ENCODE measurements around the gene PLCB1.

PLCB1 gene

DNA sequence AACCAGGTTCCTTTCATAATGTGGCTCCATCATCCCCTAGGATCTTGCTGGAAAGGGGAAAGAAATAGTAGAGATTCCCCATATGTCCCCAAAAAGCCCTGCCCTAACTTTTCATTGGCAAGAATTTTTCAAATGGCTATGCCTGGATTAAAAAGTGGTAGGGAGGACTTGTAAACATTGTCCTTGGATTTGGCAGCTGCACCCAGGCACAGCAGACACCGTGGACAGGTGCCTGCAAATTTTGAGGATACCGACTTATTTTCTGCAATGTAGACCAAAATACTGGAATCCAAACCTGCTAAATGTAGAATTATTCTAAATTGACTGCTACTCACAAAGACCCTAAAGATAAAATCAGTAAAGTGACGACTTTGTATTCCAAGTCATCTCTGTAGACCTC lies 733.6 kb downstream of the PLCB1 start:
- no peak for FAIRE-seq
- DNase-seq (ENCODE audit: low spot score) = no peak

DNA sequence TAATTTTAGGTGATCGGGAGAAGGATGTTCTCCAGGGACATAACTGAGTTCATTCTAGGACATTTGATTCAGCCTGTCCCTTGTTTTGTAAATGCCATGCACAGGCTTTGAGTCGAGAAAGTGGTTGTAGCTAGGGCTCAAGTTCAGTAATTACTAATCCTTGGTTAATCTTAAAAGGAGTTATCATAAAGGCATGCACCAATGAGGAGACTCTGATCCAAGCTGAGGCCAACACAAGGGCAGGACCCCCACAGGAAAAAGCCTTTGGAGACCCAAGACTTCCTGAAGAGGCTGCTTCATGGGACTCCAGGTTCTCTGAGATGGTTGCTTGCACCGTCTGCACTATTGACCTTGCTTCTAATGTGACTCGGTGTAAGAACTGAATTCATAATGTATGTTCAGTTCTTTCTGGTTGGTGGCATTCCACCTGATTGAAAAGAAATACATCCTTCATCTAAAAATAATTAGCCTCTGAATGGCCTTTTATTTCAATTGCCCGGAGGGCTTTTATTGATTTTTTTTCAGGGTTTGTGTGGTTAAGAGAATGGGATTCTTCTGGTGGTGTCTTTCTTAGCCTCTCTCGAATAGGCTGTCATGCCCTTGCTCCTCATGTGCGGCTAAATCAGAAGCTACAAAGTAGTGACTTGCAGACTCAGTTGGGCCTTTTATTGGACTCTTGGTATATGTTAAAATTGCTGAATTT lies 735.1 kb downstream of the PLCB1 start:
- DNase-seq (ENCODE audit: low spot score) (no peak), FAIRE-seq (no peak)

DNA sequence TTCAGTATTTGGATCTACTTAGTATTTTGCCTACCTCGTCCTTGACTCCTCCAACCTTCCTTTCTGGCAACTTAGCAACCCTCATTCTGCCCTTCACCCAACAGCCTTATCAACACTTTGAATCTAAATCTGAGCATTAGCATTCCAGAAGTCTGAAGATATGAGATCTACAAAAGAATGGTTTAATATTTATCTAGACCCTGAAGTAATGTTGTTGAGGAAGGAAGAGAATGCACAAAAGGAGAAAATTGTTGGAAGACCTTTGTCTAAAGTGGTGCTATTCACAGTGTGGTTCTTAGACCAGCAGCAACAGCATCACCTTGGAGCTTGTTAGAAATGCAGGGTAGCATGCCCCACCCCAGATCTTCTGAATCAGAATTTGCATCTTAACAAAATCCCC lies 738.6 kb downstream of the PLCB1 start:
- peak; percentile 63 for DNase-seq (ENCODE audit: low spot score)
- peak; percentile 71 for FAIRE-seq

DNA sequence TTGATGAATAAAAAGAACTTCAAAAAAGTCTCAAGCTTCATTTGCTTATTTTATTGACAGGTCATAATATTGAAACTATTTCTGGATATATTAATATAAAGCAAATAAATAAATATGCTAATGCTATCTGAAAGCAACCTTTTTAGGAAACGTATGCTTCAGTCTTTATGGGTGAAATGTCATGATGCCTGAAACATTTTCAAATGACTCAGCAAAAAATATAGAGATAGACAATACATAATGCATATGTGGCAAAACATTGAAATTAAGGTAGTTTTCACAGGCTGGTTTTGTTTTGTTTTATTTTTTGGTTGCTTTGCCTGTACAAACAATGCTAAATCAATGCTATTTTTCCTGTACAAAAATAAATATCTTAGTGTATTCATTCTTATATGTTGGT lies 742.4 kb downstream of the PLCB1 start:
- DNase-seq (ENCODE audit: low spot score) (no peak), FAIRE-seq (no peak)

DNA sequence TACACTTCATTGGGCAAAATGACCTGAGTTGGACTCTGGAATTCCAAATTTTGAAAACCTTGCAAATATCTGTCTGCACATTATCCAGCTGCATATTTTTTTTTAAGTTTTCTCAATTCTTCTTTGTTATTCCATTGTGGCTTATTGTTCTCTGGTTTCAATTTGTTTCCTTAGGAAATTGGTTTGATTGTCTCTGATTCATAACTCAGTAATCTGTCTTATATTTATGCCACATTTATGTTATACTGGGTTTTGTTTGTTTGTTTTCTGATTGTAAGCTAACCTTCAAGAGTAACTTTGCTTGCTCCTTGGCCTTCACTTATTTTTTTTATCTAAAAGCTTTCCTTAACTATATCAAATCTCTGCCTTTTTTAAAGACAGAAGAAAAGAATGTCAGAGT lies 743.5 kb downstream of the PLCB1 start:
- DNase-seq (ENCODE audit: low spot score) (no peak), FAIRE-seq (no peak)

DNA sequence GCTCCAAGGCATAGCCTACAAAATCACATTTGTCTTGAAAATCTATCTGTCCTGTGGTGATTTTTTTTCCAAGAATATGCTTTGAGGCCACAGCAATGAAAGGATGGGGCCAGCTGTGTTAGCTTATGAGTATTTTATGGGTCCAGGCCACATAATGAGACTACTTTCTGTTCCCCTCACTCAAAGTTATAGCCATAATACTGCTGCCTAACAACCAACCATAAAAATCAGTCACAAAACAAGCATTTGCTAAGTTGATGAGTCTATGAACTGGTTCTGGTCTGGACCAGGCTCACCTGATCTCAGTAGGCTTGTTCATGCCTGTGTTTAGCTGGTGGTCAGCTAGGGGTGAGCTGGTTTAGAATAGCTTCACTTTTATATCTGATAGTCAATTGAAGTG lies 744.3 kb downstream of the PLCB1 start:
- FAIRE-seq = no peak
- no peak for DNase-seq (ENCODE audit: low spot score)

DNA sequence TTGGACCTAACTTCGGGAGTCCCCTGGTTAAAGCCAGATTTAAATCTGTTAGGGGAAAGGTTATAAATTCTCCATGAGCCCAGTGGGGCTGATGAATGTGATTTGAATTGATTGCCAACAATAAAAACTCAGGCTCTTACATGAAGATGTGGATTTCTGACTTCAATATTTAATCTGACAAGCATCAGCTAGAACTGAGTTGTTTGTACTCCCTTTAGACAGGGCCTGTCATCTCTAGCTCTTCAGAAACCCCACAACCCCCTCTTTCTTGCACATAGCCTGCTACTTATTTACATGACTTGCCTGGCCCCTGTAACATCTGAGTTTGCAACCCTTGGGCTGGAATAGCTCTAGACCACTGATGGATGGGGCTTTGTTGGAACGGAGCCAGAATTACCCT lies 745.2 kb downstream of the PLCB1 start:
- FAIRE-seq (no peak), DNase-seq (ENCODE audit: low spot score) (no peak)

DNA sequence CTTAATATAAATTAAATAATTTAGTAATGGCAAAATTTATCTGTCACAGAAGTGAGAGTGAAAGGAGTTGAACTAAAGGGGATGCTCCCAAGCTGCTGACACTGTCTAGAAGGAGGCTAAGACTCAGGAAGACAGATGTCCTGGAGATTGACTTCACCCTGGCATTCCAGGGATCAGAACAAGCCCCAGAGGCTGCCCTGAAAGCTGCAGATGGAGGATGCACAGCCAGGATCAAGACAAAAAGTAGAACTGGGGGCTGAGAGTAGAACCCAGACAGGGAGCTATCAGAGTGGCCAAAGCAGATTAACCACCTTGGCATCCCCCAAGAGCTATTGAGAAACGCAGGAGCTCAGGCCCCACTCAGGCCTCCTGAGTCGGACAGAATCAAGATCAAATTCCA lies 747.6 kb downstream of the PLCB1 start:
- FAIRE-seq = no peak
- DNase-seq (ENCODE audit: low spot score) = no peak

DNA sequence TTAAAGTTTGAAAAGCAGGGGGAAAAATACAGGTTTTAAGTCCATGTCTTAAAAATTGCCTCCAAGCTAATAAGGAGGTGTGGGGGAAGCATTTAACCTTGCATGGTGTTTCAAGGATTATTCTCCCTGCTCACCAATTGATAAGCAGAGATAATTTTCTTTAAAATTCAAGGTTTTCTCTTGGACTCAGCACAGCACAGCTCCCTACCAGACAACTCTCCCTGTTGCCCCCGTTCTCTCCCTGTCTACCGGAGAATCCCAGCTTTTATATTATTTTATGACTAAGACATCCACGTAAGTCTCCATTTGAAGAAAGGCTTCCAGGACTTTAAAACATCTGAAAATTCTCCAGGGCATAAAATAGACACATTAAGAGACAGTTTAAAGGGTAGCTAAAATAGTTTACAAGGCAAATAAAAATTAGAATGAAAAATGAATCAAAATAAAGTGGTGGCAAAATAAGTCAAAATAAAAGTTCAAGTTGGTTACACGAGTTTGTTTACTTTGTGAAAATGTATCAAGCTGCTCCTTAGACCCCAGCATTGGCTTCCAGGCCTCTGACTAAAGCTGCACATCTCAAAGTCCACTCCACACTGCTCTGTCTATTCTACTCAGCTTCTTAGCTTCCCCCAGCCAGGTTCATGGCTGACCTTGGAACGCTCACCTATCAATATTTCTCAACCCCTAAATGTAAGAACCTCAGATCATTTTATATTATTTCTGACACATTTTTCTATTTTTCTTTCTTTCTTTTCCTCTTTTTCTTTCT lies 748.2 kb downstream of the PLCB1 start:
- DNase-seq (ENCODE audit: low spot score) = no peak
- no peak for FAIRE-seq

DNA sequence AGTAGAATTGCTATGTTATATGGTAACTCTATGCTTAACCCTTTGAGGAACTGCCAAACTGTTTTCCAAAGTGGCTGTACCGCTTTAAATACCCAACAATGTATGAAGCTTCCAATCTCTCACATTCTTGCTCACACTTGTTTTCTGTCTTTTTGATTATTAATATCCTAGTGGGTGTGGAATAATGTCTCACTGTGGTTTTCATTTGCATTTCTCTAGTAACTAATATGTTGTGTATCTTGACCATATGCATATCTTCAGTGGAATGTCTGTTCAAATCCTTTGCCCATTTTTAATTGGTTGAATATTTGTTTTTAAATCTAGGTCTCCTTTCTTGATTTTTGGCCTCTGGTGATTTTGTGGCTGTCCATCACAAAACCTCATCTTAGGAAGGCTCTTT lies 759.0 kb downstream of the PLCB1 start:
- DNase-seq (ENCODE audit: low spot score) (no peak), FAIRE-seq (no peak)

DNA sequence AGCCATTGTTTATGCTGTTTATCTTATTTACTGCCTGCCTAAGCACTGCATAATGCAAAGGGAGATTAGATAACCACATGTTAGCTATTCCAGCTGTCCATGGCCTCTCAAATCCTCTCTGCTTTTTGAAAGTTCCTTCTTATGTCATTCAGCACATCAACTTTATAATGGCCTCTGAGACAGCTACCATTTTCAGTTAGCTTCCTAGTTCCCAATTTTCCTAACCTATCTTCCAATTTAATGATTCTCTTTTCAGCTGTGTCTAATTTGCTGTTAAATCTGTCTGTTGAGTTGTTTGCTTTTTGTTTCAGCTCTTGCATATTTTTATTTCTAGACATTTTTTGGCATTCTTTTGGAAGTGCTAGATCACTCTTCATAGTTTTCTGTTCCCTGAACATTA lies 763.4 kb downstream of the PLCB1 start:
- DNase-seq (ENCODE audit: low spot score) (no peak), FAIRE-seq (no peak)

DNA sequence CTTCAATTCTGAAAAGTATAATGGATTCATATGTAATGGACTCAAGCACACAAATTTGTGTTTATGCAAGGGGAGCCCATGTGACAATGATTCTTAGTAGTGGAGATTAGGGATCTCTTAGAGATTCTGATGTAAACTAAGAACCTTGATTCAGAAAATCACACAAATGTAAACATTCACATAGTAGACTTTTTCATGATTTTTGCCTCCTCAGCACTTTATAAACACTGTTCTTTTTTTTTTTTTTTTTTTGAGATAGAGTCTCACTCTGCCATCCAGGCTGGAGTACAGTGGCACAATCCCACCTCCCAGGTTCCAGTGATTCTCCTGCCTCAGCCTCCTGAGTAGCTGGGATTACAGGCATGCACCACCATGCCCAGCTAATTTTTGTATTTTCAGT lies 766.8 kb downstream of the PLCB1 start:
- FAIRE-seq = no peak
- no peak for DNase-seq (ENCODE audit: low spot score)

DNA sequence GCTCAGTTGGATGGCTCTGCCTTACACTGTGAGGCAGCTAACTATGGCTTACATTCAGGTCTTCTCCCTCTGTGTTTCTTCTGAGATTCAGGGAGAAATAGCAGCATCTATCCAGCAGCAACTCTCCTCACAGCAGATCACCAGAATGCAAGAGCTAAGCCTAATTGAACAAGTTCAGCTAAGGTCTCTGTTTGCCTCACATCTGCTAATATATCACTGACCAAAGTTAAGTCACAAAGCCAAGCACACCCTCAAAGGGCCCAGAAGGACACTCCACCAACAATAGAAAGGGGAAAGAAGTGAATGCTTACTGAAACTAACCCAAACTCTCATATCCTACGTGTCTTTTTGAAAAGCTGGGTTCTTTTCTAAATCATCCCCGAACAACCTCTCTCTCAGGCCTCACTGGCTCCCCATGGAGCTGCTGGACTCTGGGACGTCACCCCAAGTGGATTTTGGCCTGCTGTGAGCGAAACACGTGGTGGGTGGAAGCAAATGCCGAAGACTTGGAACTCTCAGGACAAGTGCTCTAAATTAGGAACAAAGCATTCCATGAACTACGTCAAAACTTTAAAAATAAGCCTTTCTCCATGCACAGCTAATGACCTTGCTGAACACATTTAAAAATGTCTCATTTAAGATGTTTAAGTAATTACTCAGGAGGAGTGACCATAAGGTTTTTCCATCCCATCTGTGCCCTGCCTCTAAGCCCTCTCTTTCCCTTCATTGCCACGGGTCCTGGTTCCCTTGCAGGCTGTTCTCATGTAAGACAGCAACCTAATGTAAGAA lies 769.4 kb downstream of the PLCB1 start:
- FAIRE-seq = no peak

DNA sequence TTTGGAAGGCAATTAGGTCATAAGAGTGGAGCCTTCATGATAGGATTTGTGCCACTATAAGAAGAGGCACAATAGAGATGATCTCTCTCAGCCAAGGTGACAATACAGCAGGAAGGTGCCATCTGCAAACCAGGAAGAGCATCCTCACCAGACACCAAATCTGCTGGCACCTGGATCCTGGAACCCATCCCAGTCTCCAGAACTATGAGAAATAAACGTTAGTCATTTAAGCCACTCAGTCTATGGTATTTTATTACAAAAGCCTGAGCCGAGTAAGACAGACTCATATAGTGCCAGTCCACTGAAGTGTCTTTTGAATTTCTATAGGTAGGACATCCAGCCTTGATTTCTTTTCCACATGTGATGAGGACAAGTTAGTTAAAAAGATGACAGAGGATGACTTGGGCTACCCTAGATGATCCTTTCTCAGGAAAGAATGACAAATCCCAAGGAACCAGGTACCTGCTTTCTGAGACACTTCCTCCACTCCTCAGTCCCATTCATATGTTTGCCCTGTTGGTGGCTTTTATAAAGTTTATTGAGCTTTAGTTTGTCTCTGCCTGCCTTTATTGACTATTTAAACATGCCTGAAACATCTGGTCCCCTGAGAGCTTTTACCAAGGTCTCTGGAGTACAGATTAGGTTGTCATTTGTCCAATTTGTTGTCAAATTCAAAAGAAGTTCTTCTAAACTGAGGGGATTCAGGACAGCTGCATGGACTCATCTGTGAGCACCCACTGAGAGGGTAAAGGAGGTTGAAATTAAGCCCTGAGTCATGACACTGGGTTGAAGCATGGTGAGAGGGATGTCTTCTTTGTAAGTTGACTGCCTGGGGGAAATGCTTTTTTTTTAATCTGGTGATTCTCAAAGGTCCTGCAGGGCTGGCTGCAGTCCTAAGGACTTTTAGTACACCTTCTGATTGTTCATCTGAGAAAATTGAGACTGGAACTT lies 771.9 kb downstream of the PLCB1 start:
- DNase-seq (ENCODE audit: low spot score) (no peak), FAIRE-seq (no peak)

More for the DNA sequence above, 769.4 kb downstream of the PLCB1 start:
- DNase-seq (ENCODE audit: low spot score) = no peak

DNA sequence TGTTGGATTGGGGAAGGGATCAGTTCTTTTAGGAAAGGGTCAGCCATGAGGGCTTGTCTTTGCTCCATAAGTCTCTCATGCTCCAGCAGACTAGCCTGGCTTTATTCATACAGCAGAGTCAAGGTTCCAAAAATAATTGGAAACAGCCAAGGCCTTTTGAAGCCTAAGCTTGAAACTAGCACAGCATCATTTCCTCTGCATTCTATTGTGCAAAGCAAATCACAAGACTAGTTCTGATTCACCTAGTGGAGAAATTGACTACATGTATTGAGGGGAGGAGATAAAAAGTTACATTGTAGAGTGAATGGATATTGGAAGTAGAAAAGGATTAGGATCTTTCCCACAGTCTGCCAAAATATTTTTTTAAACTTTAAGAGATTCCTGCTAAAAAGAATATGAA lies 777.5 kb downstream of the PLCB1 start:
- FAIRE-seq (no peak), DNase-seq (ENCODE audit: low spot score) (no peak)

DNA sequence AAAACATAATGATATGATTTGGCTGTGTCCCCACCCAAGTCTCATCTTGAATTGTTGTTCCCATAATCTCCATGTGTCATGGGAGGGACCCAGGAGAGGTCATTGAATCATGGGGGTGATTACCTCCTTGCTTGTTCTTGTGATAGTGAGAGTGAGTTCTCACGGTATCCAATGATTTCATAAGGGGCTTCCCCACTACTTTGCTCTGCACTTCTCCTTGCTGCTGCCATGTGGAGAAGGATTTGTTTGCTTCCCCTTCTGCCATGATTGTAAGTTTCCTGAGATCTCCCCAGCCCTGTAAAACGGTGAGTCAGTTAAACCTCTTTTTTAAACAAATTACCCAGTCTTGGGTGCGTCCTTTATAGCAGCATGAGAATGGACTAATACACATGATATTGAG lies 780.0 kb downstream of the PLCB1 start:
- no peak for DNase-seq (ENCODE audit: low spot score)

DNA sequence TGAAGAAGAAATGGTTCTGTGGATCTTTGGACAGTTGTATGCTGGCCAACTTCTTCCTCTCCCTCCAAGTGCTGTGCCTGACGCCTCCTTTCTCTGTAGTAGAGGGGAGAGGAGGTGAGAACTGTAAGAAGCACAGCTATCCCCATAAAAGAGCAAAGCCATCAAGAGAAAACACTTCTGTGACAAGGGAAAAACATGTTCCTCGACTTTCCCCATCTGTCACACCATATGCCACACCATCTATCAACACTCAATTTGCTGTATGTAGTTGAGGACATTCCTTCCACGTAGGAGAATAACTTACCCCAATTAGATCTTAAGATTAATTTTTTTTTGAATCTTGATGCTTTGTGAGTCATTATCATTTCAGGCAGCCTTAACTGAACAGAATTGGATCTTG lies 780.7 kb downstream of the PLCB1 start:
- DNase-seq (ENCODE audit: low spot score) (no peak), FAIRE-seq (no peak)

More for the DNA sequence above, 780.0 kb downstream of the PLCB1 start:
- FAIRE-seq = no peak

DNA sequence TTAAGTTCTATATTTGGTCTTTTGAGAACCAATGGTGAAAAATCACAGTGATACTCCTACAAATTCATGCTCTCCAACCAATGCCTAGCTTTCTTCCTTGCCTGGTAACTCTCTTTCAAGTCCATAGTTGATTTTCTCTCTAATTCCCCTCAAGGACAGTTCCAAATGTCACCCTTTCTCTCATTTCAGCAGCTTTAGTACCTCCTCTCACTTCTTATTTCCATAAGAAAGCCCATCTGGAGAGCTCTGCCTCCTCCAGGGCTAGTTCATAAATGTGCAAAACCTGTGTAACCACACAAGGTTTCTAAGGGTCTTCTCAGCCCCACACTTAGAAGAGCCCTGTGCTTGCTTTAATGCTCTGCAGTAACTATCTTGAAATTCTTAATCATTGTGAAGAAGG lies 781.4 kb downstream of the PLCB1 start:
- no peak for DNase-seq (ENCODE audit: low spot score)
- FAIRE-seq = no peak

DNA sequence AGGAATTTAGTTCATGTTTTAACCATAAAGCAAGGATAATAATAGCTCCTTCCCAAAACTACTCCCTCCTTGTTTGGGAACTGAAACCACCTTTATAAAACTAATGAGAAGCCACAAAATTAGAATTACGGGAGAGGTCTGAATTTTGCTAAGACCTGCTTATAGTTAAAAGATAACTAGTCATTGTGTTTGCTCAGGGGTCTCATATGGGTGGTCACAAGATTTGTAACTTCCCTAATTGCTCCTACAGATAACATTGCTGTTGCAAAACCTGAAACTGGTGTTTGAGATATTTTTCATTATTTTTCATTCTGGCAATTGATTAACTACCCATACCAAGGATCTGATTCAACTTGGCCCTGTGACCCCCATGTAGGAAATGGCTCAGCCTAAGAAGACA lies 782.4 kb downstream of the PLCB1 start:
- FAIRE-seq (no peak), DNase-seq (ENCODE audit: low spot score) (no peak)

DNA sequence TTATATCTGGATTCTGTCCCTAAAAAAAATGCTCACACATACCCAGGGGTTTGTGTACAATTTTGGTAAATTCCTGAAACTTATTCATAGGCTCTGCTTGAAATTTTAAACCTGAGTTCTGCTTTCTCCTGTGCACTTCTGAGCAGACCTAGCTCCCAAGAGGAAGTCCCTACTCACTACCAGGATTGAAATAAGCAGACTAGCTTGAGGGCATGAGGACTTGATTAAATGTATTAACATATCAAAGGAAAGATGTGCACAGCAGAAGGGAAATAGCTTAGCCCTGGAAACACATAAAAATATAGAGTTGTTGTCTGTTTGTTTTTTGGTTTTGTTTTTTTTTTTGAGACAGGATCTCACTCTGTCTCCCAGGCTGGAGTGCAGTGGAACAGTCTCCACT lies 785.0 kb downstream of the PLCB1 start:
- no peak for FAIRE-seq
- DNase-seq (ENCODE audit: low spot score) = no peak

DNA sequence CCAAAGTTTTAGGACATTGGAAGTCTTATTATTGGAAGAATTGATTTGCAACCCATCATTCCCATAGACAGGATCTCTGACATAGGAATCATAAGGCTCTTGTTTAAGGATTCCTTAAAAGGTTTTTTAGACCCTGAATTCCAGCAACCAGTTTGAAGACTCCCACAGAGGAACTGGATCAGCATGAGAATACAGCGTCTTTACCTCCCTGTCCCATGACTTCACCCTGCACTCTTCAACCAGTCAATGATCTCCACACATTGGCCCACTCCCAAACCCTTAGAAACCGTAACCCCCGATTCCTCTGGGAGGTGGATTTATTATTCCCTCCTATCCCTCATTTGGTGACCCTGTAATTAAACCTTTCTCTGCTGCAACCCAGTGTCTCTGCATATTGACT lies 786.1 kb downstream of the PLCB1 start:
- no peak for DNase-seq (ENCODE audit: low spot score)
- FAIRE-seq = no peak

Measured in RCC 7860 (cell line).